NCI-H1436 (cell line): ENCODE data around the gene GRIP1.

Source experiments
- DNase-seq: peaks from one replicate; lab custom pipeline; 2025; lab: John Stamatoyannopoulos, UW

The GRIP1 gene

GRCh38 chr12:66380769-66381535 is 297.9 kb downstream of the GRIP1 start:
- no peak for DNase-seq

GRCh38 chr12:66379616-66380015 is 299.3 kb downstream of the GRIP1 start:
- no peak for DNase-seq

- DNase-seq = no peak
Measured at GRCh38 chr12:66375560-66375959, 303.3 kb downstream of the GRIP1 start.

GRCh38 chr12:66371982-66372381 is 306.9 kb downstream of the GRIP1 start:
- DNase-seq = no peak

- DNase-seq = no peak
Measured at GRCh38 chr12:66367015-66367667, 311.7 kb downstream of the GRIP1 start.

GRCh38 chr12:66365718-66366490 is 313.0 kb downstream of the GRIP1 start:
- no peak for DNase-seq

GRCh38 chr12:66361703-66362102 is 317.2 kb downstream of the GRIP1 start:
- DNase-seq = no peak

GRCh38 chr12:66359300-66359699 is 319.6 kb downstream of the GRIP1 start:
- no peak for DNase-seq

- no peak for DNase-seq
Measured at GRCh38 chr12:66354291-66354690, 324.6 kb downstream of the GRIP1 start.

GRCh38 chr12:66352899-66353298 is 326.0 kb downstream of the GRIP1 start:
- no peak for DNase-seq

GRCh38 chr12:66352197-66352596 is 326.7 kb downstream of the GRIP1 start:
- DNase-seq = no peak

GRCh38 chr12:66351301-66351700 is 327.6 kb downstream of the GRIP1 start:
- no peak for DNase-seq

- no peak for DNase-seq
Measured at GRCh38 chr12:66345956-66346355, 332.9 kb downstream of the GRIP1 start.

- no peak for DNase-seq
Measured at GRCh38 chr12:66345212-66345611, 333.7 kb downstream of the GRIP1 start.

- DNase-seq = no peak
Measured at GRCh38 chr12:66341126-66341525, 337.8 kb downstream of the GRIP1 start.

- no peak for DNase-seq
Measured at GRCh38 chr12:66340131-66340530, 338.7 kb downstream of the GRIP1 start.

GRCh38 chr12:66337381-66338010 is 341.4 kb downstream of the GRIP1 start:
- DNase-seq = no peak

- no peak for DNase-seq
Measured at GRCh38 chr12:66335746-66336145, 343.1 kb downstream of the GRIP1 start.

GRCh38 chr12:66331814-66332213 is 347.1 kb downstream of the GRIP1 start:
- DNase-seq = no peak

- no peak for DNase-seq
Measured at GRCh38 chr12:66331016-66331415, 347.9 kb downstream of the GRIP1 start.

GRCh38 chr12:66329941-66330340 is 348.9 kb downstream of the GRIP1 start:
- no peak for DNase-seq

GRCh38 chr12:66323017-66323416 is 355.9 kb downstream of the GRIP1 start:
- no peak for DNase-seq
